Measurements from ENCODE around the gene HNRNPA0. TPM values are rescaled to one million over a fixed set of nuclear protein-coding genes. Genes with fewer than 3 reads are reported as not detected.
A peak's percentile ranks its signal among the peaks of the same experiment; 100 is the strongest.

The HNRNPA0 gene
- total RNA-seq, 2 experiments from 2014 or later: 29.2 to 29.6 TPM

DNA sequence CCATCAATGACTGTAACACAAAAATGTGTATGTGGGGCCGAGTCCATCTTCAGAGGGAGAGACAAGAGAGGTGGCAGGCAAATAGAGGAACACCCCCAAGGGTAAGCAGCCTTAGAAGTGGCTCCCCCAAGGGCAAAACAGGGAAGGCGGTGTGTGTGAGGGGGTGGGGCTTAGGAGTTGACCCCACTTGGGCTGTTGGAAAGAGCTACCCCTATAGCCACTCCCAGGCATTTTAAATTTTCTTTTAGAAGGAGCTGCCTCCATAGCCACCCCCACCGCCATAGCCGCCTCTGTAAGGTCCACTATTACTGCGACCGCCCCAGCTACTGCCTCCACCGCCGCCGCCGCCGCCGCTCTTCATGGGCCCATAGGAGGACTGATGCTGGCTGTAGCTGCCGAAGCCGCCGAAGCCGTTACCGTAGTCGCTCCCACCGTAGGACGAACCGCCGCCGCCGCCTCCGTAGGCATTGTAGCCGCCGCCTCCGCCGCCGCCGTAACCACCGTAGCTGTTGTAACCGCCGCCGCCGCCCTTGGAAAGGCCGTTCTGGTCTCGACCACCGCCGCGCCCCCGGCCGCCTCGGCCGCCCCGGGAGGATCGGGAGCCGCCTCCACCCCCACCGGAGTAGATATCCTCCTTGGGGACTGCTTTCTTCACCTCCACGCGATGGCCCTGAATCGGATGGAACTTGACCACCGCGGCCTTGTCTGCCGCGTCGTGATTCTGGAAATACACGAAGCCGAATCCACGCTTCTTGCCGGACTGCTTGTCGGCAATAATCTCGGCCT is 1.1 kb downstream of the HNRNPA0 start:
- H3K4me1 Mint-ChIP-seq (ENCODE audit: low read depth): peaks cover 27% of the 10 kb centered on the region
- intact Hi-C loops (cut with micrococcal nuclease): loop anchor here (5.0 to 10.0 kb wide), 4 partner anchors 182 to 824 kb away; partner anchors contain the start of genes FAM53C, HSPA9 and NME5
- H3K27me3 Mint-ChIP-seq: no peaks in the 10 kb centered on the region
- H3K27ac Mint-ChIP-seq: peak overlapping the region; percentile 100
- H3K9me3 Mint-ChIP-seq: no peaks in the 10 kb centered on the region
- POLR2A ChIA-PET: interaction anchor here (0.9 to 2.4 kb wide), 8 partner anchors 10 to 282 kb away, joined by 3 to 10 read pairs (median 4); partner anchors contain the start of genes KLHL3 and PKD2L2
- CTCF ChIA-PET: interaction anchor here (0.7 to 5.8 kb wide), 7 partner anchors 11 to 124 kb away, joined by 3 to 22 read pairs (median 5); partner anchors contain the start of gene KLHL3
- H3K4me3 Mint-ChIP-seq: peak overlapping the region; percentile 93
- DNase-seq: peak; percentile 57
- H3K36me3 Mint-ChIP-seq: peaks cover 40% of the 10 kb centered on the region

DNA sequence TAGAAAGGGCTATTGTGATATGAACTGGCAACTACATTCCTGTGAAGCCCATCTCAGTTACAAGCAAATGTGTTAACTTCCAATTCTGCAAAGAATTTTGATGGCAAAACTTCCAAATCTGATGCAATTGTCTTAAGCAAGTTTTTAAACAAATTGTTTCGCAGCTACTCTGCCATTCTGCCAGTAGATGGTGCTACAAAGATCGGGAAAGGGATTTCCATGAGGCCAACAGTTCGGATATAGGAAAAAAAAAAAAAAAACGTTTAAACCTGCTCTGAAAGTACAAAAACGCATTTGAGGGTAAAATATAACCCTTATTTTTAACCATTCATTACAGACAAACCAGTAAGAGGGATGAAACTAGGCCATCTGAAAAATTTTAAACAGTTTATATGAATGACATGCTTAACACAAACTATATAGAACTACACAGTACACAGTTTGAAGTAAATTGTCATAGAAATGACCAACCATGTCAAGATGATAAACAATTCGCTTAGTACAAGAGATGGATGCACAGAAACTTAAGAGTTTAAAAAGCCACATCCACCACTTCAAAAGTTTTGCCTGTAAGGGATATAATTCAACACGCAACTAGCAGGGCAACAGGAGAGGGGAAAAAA is 2.2 kb downstream of the HNRNPA0 start:
- peak overlapping the region; percentile 93 for H3K4me3 Mint-ChIP-seq
- no peak for DNase-seq
- H3K36me3 Mint-ChIP-seq: peaks cover 40% of the 10 kb centered on the region
- no peaks in the 10 kb centered on the region for H3K27me3 Mint-ChIP-seq
- intact Hi-C loops (cut with micrococcal nuclease): loop anchor here (5.0 to 10.0 kb wide), 4 partner anchors 183 to 825 kb away; partner anchors contain the start of genes FAM53C, HSPA9 and NME5
- no peaks in the 10 kb centered on the region for H3K9me3 Mint-ChIP-seq
- POLR2A ChIA-PET: interaction anchor here (0.8 to 1.4 kb wide), 3 partner anchors 9 to 139 kb away, joined by 3 to 4 read pairs (median 4); partner anchors contain the start of gene KLHL3
- H3K27ac Mint-ChIP-seq: peak overlapping the region; percentile 100
- CTCF ChIA-PET: interaction anchor here (0.5 to 3.1 kb wide), 13 partner anchors 9 to 317 kb away, joined by 3 to 32 read pairs (median 6); partner anchors contain the start of gene KLHL3
- peaks cover 27% of the 10 kb centered on the region for H3K4me1 Mint-ChIP-seq (ENCODE audit: low read depth)

DNA sequence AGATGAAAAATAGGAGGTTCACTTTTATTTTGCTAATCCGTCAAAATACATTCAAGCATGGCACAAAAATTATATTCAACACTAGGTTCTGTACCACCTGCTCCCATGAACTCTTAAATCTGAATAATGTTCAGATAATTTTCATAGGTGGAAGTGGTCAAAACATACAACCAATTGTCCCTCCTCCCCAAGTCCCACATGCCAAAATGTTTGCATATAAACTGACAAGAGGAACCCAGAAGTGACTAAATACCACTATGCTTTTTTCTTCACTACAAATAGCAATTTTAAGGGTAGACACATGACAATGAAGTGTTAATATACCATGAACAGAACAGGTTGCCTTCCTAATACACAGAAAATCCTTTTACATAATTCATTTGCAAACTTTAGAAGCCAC is 3.7 kb downstream of the HNRNPA0 start:
- POLR2A ChIA-PET: no interaction called here

DNA sequence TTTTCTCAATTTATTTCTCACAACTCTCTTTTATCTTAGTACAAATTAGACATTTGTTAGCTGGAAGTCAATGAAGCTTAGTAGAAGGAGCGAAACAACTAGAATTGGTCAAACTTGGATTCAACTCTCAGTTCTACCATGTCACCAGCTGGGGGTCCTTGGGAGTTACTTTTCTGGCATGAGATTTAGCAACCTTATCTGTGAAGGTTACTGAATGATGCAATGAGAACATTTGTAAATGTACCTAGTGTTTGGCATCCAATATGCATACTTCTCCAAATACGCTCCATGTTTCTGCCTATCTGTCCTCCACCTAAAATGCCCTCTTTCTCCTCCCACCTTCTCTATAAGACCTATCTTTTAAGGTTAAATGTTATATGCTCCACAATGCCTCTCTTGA is 6.3 kb downstream of the HNRNPA0 start:
- H3K4me3 Mint-ChIP-seq: no peak overlapping the region
- ChIA-PET CTCF (interaction anchor here (1.1 to 2.3 kb wide), 5 partner anchors 12 to 93 kb away, joined by 3 to 18 read pairs (median 4); partner anchors contain the start of gene KLHL3), POLR2A (no interaction called here)
- H3K36me3 Mint-ChIP-seq: peaks cover 25% of the 10 kb centered on the region
- H3K27me3 Mint-ChIP-seq: no peaks in the 10 kb centered on the region
- peaks cover 23% of the 10 kb centered on the region for H3K4me1 Mint-ChIP-seq (ENCODE audit: low read depth)
- no peak overlapping the region for H3K27ac Mint-ChIP-seq
- no peaks in the 10 kb centered on the region for H3K9me3 Mint-ChIP-seq
- no peak for DNase-seq
- intact Hi-C loops (cut with micrococcal nuclease): no loop called here

More for the DNA sequence above, 3.7 kb downstream of the HNRNPA0 start:
- Mint-ChIP-seq H3K27ac (no peak overlapping the region), H3K4me3 (no peak overlapping the region), H3K9me3 (no peaks in the 10 kb centered on the region), H3K27me3 (no peaks in the 10 kb centered on the region), H3K36me3 (peaks cover 40% of the 10 kb centered on the region), H3K4me1 (ENCODE audit: low read depth) (peaks cover 27% of the 10 kb centered on the region)
- DNase-seq: no peak
- CTCF ChIA-PET: interaction anchor here (2.2 to 3.1 kb wide), 3 partner anchors 8 to 121 kb away, joined by 7 to 32 read pairs (median 21); no protein-coding TSS in a partner anchor
- intact Hi-C loops (cut with micrococcal nuclease): loop anchor here (5.0 to 10.0 kb wide), 4 partner anchors 184 to 827 kb away; partner anchors contain the start of genes FAM53C, HSPA9 and NME5

DNA sequence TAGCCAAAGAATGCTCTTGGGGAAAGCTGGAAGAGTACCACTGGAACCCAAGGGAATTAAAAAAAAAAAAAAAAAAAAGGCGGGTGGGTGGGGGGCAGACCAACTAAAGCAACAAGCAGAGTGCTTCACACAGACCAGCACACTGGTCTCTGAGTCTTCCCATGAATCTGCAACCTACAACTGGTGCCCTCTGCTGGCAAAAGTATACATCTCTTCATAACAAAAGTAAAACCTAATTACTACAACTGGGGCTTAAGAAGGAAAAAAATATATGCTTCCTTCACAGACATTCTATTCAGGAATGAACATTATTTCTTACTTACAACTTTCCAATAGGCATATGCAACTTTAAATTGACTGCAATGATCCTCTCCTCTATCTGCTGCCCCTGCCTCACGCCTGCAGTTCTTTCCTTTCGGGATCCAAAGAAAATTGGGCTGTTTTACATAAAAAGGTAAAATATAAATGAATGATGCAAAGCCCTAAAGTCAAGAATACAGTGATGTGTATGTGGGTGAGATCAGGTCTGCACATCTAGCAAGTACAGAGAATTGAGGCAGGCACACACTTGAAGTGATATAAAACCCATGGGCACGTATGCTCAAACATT is 11.0 kb downstream of the HNRNPA0 start:
- H3K4me1 Mint-ChIP-seq (ENCODE audit: low read depth): peaks cover 7% of the 10 kb centered on the region
- ChIA-PET CTCF (interaction anchor here (0.6 to 7.5 kb wide), 31 partner anchors 8 to 390 kb away, joined by 3 to 369 read pairs (median 5); partner anchors contain the start of gene HNRNPA0), POLR2A (interaction anchor here (0.9 to 2.4 kb wide), 6 partner anchors 8 to 85 kb away, joined by 3 to 7 read pairs (median 6); partner anchors contain the start of gene HNRNPA0)
- intact Hi-C loops (cut with micrococcal nuclease): loop anchor here (1.0 kb wide), 2 partner anchors 83 to 114 kb away; no protein-coding TSS in a partner anchor
- no peak overlapping the region for H3K4me3 Mint-ChIP-seq
- DNase-seq: peak; percentile 57
- H3K27ac Mint-ChIP-seq: no peak overlapping the region
- no peaks in the 10 kb centered on the region for H3K36me3 Mint-ChIP-seq
- no peaks in the 10 kb centered on the region for H3K27me3 Mint-ChIP-seq
- peaks cover 2% of the 10 kb centered on the region for H3K9me3 Mint-ChIP-seq

DNA sequence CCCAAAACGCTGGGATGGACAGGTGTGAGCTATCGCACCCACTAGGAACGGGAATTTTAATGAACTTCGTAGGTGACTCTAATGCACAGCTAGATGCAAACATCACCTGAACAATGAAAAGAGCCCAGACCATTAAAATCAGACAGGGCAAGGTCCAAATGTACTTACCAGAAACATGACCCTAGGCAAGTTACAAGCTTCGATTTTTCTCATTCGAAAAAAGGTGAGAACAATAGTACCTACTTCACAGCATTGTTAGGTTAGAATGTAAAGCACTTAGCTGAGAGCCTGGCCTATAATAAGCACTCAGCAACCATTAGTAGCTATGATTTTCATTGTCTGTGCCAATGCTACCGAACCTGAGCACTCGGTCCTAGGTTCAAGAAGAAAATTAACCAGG is 12.4 kb downstream of the HNRNPA0 start:
- Mint-ChIP-seq H3K27me3 (no peaks in the 10 kb centered on the region), H3K36me3 (peaks cover 5% of the 10 kb centered on the region), H3K27ac (no peak overlapping the region), H3K4me1 (ENCODE audit: low read depth) (peaks cover 7% of the 10 kb centered on the region), H3K9me3 (peaks cover 7% of the 10 kb centered on the region), H3K4me3 (no peak overlapping the region)
- CTCF ChIA-PET: interaction anchor here (0.8 to 7.5 kb wide), 26 partner anchors 9 to 392 kb away, joined by 3 to 369 read pairs (median 8); partner anchors contain the start of gene PKD2L2
- intact Hi-C loops (cut with micrococcal nuclease): no loop called here
- POLR2A ChIA-PET: interaction anchor here (0.5 to 2.4 kb wide), 4 partner anchors 12 to 113 kb away, joined by 4 to 7 read pairs (median 6); partner anchors contain the start of gene HNRNPA0
- DNase-seq: no peak

DNA sequence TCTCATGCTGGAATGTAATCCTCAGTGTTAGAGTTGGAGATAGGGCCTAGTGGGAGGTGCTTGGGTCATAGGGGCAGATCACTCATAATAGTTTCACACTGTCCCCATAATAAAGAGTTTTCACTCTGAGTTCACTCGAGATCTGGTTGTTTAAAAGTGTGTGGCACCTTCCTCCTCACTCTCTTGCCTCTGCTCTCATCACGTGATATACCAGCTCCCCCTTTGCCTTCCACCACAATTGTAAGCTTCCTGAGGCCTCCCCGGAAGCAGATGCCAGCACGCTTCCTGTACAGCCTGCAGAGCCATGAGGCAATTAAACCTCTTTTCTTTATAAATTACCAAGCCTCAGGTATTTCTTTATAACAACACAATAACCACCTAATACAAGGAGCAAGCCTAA is 14.4 kb downstream of the HNRNPA0 start:
- H3K9me3 Mint-ChIP-seq: peaks cover 7% of the 10 kb centered on the region
- no peaks in the 10 kb centered on the region for H3K27me3 Mint-ChIP-seq
- H3K36me3 Mint-ChIP-seq: peaks cover 5% of the 10 kb centered on the region
- H3K4me1 Mint-ChIP-seq (ENCODE audit: low read depth): peaks cover 7% of the 10 kb centered on the region
- POLR2A ChIA-PET: no interaction called here
- no peak for DNase-seq
- H3K4me3 Mint-ChIP-seq: no peak overlapping the region
- CTCF ChIA-PET: interaction anchor here (3.9 to 9.7 kb wide), 4 partner anchors 44 to 111 kb away, joined by 36 to 369 read pairs (median 103); no protein-coding TSS in a partner anchor
- intact Hi-C loops (cut with micrococcal nuclease): loop anchor here (10.0 kb wide), 1 partner anchor 1705 kb away; no protein-coding TSS in a partner anchor
- no peak overlapping the region for H3K27ac Mint-ChIP-seq

DNA sequence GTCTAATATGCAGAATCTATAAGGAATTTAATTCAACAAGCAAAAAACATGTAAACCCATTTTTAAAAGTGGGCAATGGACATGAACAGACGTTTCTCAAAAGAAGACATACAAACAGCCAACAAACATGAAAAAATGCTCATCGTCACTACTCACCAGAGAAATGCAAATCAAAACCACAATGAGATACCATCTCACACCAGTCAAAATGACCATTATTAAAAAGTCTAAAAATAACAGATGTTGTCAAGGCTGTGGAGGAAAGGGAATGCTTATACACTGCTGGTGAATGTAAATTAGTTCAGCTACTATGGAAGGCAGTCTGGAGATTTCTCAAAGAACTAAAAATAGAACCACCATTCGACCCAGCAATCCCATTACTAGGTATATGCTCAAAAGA is 15.2 kb downstream of the HNRNPA0 start:
- H3K4me3 Mint-ChIP-seq: no peak overlapping the region
- ChIA-PET CTCF (interaction anchor here (7.5 to 9.7 kb wide), 2 partner anchors 79 to 110 kb away, joined by 88 to 118 read pairs; no protein-coding TSS in a partner anchor), POLR2A (no interaction called here)
- H3K36me3 Mint-ChIP-seq: peaks cover 5% of the 10 kb centered on the region
- H3K27ac Mint-ChIP-seq: no peak overlapping the region
- intact Hi-C loops (cut with micrococcal nuclease): loop anchor here (10.0 kb wide), 1 partner anchor 1704 kb away; no protein-coding TSS in a partner anchor
- no peaks in the 10 kb centered on the region for H3K27me3 Mint-ChIP-seq
- peaks cover 7% of the 10 kb centered on the region for H3K9me3 Mint-ChIP-seq
- no peak for DNase-seq
- H3K4me1 Mint-ChIP-seq (ENCODE audit: low read depth): peaks cover 7% of the 10 kb centered on the region

DNA sequence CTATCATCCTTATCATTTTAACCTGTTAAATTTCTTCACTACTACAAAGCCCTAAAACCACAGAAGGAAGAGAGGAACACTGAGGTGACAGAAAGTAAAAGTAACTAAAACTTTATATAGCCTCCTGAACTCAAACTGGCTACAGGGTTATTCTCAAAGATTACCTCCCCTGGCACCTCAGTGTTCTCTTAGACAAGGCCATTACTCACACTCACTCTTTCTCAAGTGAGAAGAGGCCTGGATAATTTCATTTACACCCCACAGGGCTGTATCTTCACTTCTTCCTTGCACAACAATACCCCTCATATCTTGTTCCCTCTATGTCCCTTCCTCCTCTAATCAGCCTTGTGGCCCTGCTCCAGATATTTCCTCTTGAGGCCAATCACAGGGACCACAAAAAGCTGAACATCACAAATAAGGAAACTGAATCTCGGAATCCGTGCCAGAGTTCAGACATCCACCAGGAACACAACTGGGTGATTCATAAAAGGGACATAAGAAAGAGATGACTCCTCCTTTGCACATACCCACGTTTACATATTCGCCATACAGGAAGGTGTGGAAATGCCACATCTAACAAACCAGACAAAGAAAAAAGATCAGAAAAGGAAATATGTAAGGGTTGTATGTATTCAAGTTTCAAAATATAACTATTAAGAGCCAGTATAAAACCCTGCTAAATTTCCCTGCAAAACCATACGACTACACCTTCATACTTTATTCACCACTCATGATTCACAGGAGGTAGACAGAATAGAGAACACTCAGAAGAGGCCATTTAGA is 16.6 kb downstream of the HNRNPA0 start:
- no peaks in the 10 kb centered on the region for H3K27me3 Mint-ChIP-seq
- peak; percentile 46 for DNase-seq
- POLR2A ChIA-PET: interaction anchor here (1.0 kb wide), 1 partner anchor 42 kb away, joined by 4 read pairs; no protein-coding TSS in a partner anchor
- intact Hi-C loops (cut with micrococcal nuclease): loop anchor here (1.0 to 10.0 kb wide), 3 partner anchors 17 to 1703 kb away; partner anchors contain the start of gene HNRNPA0
- peaks cover 17% of the 10 kb centered on the region for H3K4me1 Mint-ChIP-seq (ENCODE audit: low read depth)
- H3K36me3 Mint-ChIP-seq: peaks cover 5% of the 10 kb centered on the region
- CTCF ChIA-PET: interaction anchor here (1.3 to 9.7 kb wide), 5 partner anchors 14 to 78 kb away, joined by 4 to 88 read pairs (median 10); no protein-coding TSS in a partner anchor
- peaks cover 7% of the 10 kb centered on the region for H3K9me3 Mint-ChIP-seq
- H3K4me3 Mint-ChIP-seq: peak overlapping the region; percentile 43
- no peak overlapping the region for H3K27ac Mint-ChIP-seq

DNA sequence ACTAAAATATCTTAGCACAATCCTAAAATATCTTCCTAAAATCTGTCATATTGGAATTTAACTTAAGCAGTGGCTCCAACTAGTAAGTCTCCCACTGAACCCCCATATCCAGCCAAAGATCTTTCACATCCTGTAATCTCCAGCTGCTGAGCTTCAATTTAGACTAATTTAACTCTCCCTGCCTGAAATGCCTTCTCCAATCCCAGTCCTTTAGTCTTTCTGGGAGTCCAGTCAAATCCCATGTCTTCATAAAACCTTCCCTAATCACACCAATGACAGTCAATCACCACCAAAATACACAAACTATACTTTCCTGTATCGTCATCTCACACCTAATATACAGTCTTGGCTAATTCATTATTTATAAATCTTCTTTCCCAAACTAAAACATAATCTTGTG is 17.7 kb downstream of the HNRNPA0 start:
- peaks cover 5% of the 10 kb centered on the region for H3K36me3 Mint-ChIP-seq
- DNase-seq: no peak
- ChIA-PET POLR2A (interaction anchor here (0.6 to 2.1 kb wide), 6 partner anchors 15 to 839 kb away, joined by 3 to 9 read pairs (median 4); partner anchors contain the start of genes HNRNPA0 and HSPA9), CTCF (interaction anchor here (0.9 to 9.7 kb wide), 10 partner anchors 11 to 107 kb away, joined by 3 to 88 read pairs (median 6); no protein-coding TSS in a partner anchor)
- H3K4me3 Mint-ChIP-seq: no peak overlapping the region
- H3K9me3 Mint-ChIP-seq: peaks cover 7% of the 10 kb centered on the region
- H3K4me1 Mint-ChIP-seq (ENCODE audit: low read depth): peaks cover 26% of the 10 kb centered on the region
- intact Hi-C loops (cut with micrococcal nuclease): loop anchor here (10.0 kb wide), 1 partner anchor 1702 kb away; no protein-coding TSS in a partner anchor
- H3K27me3 Mint-ChIP-seq: no peaks in the 10 kb centered on the region
- no peak overlapping the region for H3K27ac Mint-ChIP-seq

Measured in activated CD4-positive, alpha-beta memory T cell treated with anti-CD3 and anti-CD28 coated beads for 36 hours (primary cell).